HG02885 (cell line): ENCODE results near the gene PRMT1.

Experiments used
- ATAC-seq: cut with Tn5 transposase; IDR thresholded peaks from one replicate; pipeline ENCODE4 v1.9.1; 2021; ENCODE audit warnings: mild to moderate bottlenecking; ENCODE audit not compliant: unreplicated experiment, poor library complexity

The PRMT1 gene

DNA sequence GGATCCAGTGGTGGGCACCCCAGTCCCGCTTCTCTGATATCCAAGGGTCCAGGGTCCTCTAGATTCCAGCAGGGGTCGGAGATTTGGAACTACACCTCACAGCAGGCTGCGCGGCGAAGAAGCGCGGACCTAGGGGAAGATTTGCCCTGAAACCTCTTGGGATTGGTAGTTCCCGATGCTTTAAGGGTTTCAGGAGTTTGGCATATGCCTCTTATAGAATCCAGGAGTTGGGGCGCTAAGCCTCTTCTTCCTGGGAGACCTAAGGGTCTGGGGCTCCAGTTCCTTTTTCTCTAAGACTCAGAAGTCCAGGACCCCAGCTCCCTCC is 11.0 kb upstream of the PRMT1 start:
- ATAC-seq = no peak

DNA sequence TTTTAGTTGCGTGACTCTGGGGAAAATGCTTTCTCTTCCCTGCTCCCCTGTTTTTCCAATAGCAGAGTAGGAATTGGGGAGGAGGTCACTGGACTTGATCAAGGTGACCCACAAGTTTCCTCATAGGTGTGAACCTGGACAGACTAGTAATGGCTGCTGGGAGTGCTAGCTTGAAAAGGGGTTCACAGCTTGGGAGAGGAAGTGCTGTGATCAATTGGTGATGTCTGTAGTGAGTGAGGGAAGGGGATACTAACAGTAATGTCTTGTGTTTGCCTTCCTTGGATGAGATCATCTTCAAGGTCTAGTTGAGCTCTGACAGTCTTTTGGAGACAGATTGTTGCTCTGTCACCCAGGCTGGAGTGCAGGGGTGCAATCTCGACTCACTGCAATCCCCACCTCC is 9.6 kb upstream of the PRMT1 start:
- ATAC-seq = no peak

GRCh38 chr19:49669516-49669915 is 7.6 kb upstream of the PRMT1 start:
- ATAC-seq = no peak

DNA sequence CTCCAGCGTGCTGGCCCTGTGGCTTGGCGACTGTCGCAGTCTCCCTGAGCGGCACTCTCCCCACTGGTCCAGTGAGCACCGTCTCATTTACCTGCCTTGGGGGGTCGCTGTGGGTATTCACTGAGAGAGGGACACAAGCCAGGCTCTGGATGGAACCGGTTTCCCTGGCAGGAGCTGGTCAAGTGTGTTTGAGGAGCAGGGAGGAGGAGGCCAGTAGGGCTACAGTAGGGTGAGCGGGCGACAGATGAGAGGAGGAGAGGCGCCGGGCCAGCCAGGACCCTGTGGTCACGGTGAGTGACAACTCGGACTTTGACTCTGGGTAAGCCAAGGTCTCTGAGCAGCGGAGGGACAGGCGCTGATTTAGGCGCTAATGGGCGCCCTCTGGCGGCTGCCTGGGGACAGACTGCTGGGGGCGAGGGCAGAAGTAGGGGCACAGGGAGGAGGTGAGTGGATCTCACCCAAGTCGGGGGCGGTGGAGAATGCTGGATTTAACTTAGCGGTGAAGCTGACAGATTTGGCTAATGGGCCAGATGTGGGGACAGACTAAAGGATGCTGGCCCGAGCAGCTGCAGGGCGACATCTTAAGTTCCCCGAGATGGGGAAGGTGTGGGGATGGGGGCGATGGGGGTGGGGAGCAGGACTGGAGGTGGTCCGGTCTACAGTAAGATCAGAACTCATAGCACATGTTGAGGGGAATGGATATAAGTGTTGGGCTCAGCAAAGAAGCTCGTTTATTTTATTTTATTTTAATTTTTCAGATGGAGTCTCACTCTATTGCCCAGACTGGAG is 4.7 kb upstream of the PRMT1 start:
- ATAC-seq = no peak

GRCh38 chr19:49676136-49676783 is 811 bp upstream of the PRMT1 start:
- peak; percentile 8 for ATAC-seq

GRCh38 chr19:49676784-49677230 is 264 bp upstream of the PRMT1 start:
- ATAC-seq = peak; percentile 72

GRCh38 chr19:49677901-49678674 is 1.0 kb downstream of the PRMT1 start:
- no peak for ATAC-seq

DNA sequence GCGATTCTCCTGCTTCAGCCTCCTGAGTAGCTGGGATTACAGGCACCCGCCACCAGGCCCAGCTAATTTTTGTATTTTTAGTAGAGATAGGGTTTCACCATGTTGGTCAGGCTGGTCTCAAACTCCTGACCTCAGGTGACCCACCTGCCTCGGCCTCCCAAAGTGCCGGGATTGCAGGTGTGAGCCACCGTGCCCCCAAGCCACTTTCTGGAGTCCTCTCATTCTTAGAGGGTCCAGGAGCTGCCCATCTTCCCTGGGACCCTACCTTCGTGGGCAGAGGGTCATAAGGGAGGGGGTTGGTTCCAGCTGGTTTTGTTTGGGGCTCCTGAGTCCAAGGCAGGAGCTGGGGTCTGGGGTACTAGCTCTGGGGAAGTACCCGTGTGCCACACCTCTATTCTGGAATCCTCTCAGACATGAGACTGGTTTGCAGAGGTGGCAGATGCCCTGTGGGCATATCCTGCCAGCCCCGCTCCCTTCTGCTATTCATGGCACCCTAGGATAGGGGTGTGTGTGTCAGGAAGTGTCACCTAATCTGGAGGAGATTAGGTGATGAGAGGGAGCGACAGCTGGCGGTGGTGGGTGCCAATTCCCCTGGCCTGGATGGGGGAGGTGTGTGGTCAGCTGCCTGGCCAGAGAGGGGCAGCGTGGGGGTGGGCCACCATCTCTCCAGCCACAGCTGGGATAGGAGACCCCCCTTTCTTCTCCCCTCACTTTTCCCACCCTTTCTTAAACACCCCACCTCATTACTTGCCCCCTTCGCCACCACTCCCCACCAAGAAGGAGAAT is 2.1 kb downstream of the PRMT1 start:
- ATAC-seq = no peak

DNA sequence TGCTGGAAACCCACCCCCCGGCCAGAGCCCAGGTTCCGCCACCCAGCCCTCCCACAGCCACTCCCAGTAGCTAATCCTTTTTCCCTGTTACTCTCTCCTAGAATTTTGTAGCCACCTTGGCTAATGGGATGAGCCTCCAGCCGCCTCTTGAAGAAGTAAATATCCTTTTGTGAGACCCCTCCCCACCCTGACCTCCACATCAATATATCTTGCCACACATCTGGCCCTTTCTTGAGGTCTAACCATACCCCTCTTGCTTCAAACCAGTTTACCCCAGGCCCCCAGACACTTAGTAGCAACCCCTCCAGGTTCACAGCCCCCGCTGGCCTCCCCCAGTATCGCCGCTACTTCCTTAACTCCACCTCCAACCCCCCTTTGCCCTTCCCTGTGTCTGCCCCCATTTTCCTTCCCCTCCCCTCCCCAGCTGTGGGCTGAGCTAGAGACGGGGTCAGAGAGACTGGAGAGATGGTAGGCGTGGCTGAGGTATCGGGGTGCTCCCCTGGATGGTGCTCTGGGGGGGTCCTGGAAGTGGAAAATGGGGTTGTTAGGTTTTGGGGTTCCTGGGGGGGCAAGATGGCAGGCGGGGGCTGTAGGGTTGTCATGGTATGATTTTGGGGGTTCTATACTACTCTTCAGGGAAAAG is 2.8 kb downstream of the PRMT1 start:
- no peak for ATAC-seq

GRCh38 chr19:49680421-49681351 is 3.6 kb downstream of the PRMT1 start:
- peak; percentile 22 for ATAC-seq

DNA sequence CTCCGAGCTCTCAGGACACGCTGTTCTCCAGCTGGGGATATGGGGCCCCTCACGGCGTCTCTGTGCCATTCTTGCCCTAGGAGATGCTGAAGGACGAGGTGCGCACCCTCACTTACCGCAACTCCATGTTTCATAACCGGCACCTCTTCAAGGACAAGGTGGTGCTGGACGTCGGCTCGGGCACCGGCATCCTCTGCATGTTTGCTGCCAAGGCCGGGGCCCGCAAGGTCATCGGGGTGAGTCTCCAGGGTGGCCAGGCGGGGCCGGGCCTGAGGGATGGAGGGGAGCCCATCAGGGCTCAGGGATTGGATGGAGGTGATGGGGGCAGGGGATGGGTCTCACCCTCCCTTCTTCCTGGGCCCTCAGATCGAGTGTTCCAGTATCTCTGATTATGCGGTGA is 4.8 kb downstream of the PRMT1 start:
- no peak for ATAC-seq

DNA sequence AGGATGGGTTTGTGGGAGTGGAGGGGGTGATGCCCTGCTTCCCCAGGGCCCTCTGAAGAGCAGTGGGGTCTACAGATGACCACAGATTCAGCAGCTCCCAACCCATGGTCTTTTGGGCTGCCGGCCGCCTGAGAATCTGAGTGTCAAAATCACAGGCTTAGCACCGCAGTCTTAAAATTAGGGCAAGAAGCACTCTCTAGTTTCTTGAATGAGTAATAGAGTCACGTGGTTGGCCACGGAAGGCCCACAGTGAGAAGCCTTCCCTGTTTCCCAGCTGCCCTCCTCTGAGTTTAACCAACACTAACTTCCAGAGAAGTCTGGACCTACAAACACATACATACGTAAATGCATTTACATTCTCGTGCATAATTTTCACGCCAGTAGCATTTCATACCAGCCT is 5.2 kb downstream of the PRMT1 start:
- ATAC-seq = no peak

DNA sequence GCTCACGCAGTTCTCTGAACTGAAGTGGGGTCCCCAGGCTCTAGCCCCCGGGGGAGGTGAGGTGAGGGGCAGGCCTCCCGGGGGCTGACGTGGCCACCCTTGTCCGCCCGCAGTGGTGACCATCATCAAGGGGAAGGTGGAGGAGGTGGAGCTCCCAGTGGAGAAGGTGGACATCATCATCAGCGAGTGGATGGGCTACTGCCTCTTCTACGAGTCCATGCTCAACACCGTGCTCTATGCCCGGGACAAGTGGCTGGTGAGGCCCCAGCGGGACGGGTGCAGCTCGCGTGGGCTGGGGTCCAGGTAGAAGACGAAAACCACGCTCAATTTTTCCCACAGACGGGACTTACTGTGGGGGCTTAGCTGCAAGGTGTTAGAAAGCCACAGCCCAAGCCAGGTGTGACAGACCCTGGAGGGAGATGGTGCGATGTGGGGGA is 6.8 kb downstream of the PRMT1 start:
- ATAC-seq = no peak

GRCh38 chr19:49684251-49684982 is 7.3 kb downstream of the PRMT1 start:
- no peak for ATAC-seq

GRCh38 chr19:49684983-49685553 is 8.0 kb downstream of the PRMT1 start:
- no peak for ATAC-seq

DNA sequence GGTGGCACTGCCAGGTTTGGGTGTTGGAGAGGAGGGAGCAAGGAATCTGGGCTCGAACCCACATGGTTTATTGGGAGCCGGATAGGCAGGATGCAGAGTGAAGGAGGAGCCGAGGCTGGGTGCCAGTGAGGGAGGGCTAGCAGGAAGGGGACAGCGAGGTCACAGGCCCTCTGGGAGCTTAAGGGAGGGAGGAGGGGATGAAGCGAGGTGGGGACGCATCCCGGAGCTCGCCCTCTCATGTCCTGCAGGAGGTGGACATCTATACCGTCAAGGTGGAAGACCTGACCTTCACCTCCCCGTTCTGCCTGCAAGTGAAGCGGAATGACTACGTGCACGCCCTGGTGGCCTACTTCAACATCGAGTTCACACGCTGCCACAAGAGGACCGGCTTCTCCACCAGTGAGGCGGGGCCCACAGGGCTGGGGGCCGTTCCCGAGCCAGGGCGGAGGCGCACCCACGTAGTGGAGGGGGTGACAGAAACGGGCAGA is 8.8 kb downstream of the PRMT1 start:
- no peak for ATAC-seq

DNA sequence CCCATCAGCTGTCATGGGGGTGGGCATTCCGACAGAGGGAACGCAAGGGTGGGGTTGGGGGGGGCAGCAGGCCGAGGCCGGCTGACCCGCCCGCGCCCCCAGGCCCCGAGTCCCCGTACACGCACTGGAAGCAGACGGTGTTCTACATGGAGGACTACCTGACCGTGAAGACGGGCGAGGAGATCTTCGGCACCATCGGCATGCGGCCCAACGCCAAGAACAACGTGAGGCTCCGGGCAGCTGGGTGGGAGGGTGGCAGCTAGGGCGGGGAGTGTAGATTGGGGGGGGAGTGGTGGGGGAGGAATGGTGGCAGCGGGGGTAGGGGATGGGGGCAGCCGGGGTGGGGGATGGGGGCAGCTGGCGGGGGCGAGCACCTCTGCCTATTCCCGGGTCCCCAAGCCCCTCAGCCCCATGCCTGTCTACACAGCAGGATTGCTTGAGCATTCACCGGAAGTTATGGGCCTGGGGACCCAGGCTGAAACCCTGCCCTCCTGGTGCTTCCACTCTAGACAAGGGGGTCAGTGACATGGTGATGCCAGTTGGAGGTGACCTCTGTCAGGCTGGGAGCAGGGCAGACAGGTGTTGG is 9.5 kb downstream of the PRMT1 start:
- no peak for ATAC-seq
